ENCODE results near the gene METTL25B. TPM values are rescaled to one million over a fixed set of nuclear protein-coding genes. Genes with fewer than 3 reads are reported as not detected.
A peak's percentile ranks its signal among the peaks of the same experiment; 100 is the strongest.

The METTL25B gene
- total and polyA plus RNA-seq, 4 donors, result 24.4 to 42.6 (median 31.6) TPM

- peaks cover 0 to 2% (median 0%) of the 10 kb centered on the region in 4 donors for H3K36me3 ChIP-seq (ENCODE audit: control insufficient read depth in 4 of 4, insufficient read depth in 4 of 4, low read length in 4 of 4)
- no peak for ATAC-seq (ENCODE audit: insufficient read depth, low FRiP score)
- no peak overlapping the region for H3K9ac ChIP-seq (ENCODE audit: insufficient read depth in 1 of 2, low read length in 2 of 2)
- TF ChIP-seq CTCF (IDR thresholded peaks at IDR 0.05; ENCODE audit: control extremely low read depth, extremely low read depth), result no peak
- peaks cover 0 to 51% (median 17%) of the 10 kb centered on the region in 5 donors for H3K4me1 ChIP-seq (ENCODE audit: control insufficient read depth in 5 of 5, insufficient read depth in 5 of 5, low read length in 5 of 5)
- DNase-seq, result no peak
- peaks cover 0 to 4% (median 0%) of the 10 kb centered on the region in 3 donors for H3K27me3 ChIP-seq (ENCODE audit: control insufficient read depth in 3 of 3, insufficient read depth in 3 of 3, low read length in 2 of 3)
- WGBS, 2 donors, result 71 to 82% methylated on average over 4 of the region's 4 CpGs
- no peak overlapping the region for H3K4me3 ChIP-seq
- no peak overlapping the region for H3K27ac ChIP-seq (ENCODE audit: low read depth in 1 of 2, low read length in 1 of 2)
- no peaks in the 10 kb centered on the region for H3K9me3 ChIP-seq (ENCODE audit: control insufficient read depth in 4 of 4, insufficient read depth in 3 of 4, low read length in 3 of 4)
Observed at GRCh38 chr1:156703336-156703735, 24.9 kb upstream of the METTL25B start.

GRCh38 chr1:156703741-156704140, 24.5 kb upstream of the METTL25B start:
- DNase-seq (peak in 1 of 3 donors; percentile 29), ATAC-seq (ENCODE audit: insufficient read depth, low FRiP score) (no peak)
- Histone ChIP-seq H3K9me3 (ENCODE audit: control insufficient read depth in 4 of 4, insufficient read depth in 3 of 4, low read length in 3 of 4) (no peaks in the 10 kb centered on the region), H3K36me3 (ENCODE audit: control insufficient read depth in 4 of 4, insufficient read depth in 4 of 4, low read length in 4 of 4) (no peaks in the 10 kb centered on the region), H3K4me3 (no peak overlapping the region), H3K4me1 (ENCODE audit: control insufficient read depth in 5 of 5, insufficient read depth in 5 of 5, low read length in 5 of 5) (peaks cover 0 to 54% (median 17%) of the 10 kb centered on the region in 5 donors), H3K27me3 (ENCODE audit: control insufficient read depth in 3 of 3, insufficient read depth in 3 of 3, low read length in 2 of 3) (peaks cover 0 to 4% (median 0%) of the 10 kb centered on the region in 3 donors), H3K27ac (ENCODE audit: low read depth in 1 of 2, low read length in 1 of 2) (no peak overlapping the region), H3K9ac (ENCODE audit: insufficient read depth in 1 of 2, low read length in 2 of 2) (no peak overlapping the region)
- no peak for TF ChIP-seq CTCF (IDR thresholded peaks at IDR 0.05; ENCODE audit: control extremely low read depth, extremely low read depth)
- 54 to 55% methylated on average over 4 of the region's 4 CpGs for WGBS, 2 donors

- no peaks in the 10 kb centered on the region for H3K36me3 ChIP-seq (ENCODE audit: control insufficient read depth in 4 of 4, insufficient read depth in 4 of 4, low read length in 4 of 4)
- DNase-seq (no peak), ATAC-seq (ENCODE audit: insufficient read depth, low FRiP score) (no peak)
- no peak for TF ChIP-seq CTCF (IDR thresholded peaks at IDR 0.05; ENCODE audit: control extremely low read depth, extremely low read depth)
- H3K27me3 ChIP-seq (ENCODE audit: control insufficient read depth in 3 of 3, insufficient read depth in 3 of 3, low read length in 2 of 3), result peaks cover 0 to 4% (median 0%) of the 10 kb centered on the region in 3 donors
- H3K9ac ChIP-seq (ENCODE audit: insufficient read depth in 1 of 2, low read length in 2 of 2), result no peak overlapping the region
- no peaks in the 10 kb centered on the region for H3K9me3 ChIP-seq (ENCODE audit: control insufficient read depth in 4 of 4, insufficient read depth in 3 of 4, low read length in 3 of 4)
- no peak overlapping the region for H3K27ac ChIP-seq (ENCODE audit: low read depth in 1 of 2, low read length in 1 of 2)
- no peak overlapping the region for H3K4me3 ChIP-seq
- WGBS, 2 donors, result 51 to 52% methylated on average over 10 of the region's 10 CpGs
- peaks cover 0 to 59% (median 17%) of the 10 kb centered on the region in 5 donors for H3K4me1 ChIP-seq (ENCODE audit: control insufficient read depth in 5 of 5, insufficient read depth in 5 of 5, low read length in 5 of 5)
Observed at GRCh38 chr1:156704166-156704711, 24.0 kb upstream of the METTL25B start.

GRCh38 chr1:156704930-156705320, 23.3 kb upstream of the METTL25B start:
- TF ChIP-seq CTCF (IDR thresholded peaks at IDR 0.05; ENCODE audit: control extremely low read depth, extremely low read depth), result no peak
- H3K4me1 ChIP-seq (ENCODE audit: control insufficient read depth in 5 of 5, insufficient read depth in 5 of 5, low read length in 5 of 5), result peaks cover 0 to 66% (median 17%) of the 10 kb centered on the region in 5 donors
- WGBS, 2 donors, result 2% methylated on average over 29 of the region's 29 CpGs
- ATAC-seq (ENCODE audit: insufficient read depth, low FRiP score) (no peak), DNase-seq (peak in 2 of 3 donors; percentile 46)
- peaks cover 0 to 4% (median 0%) of the 10 kb centered on the region in 3 donors for H3K27me3 ChIP-seq (ENCODE audit: control insufficient read depth in 3 of 3, insufficient read depth in 3 of 3, low read length in 2 of 3)
- H3K27ac ChIP-seq (ENCODE audit: low read depth in 1 of 2, low read length in 1 of 2), result no peak overlapping the region
- H3K9ac ChIP-seq (ENCODE audit: insufficient read depth in 1 of 2, low read length in 2 of 2), result peak overlapping the region in 1 of 2 donors; percentile 11
- no peak overlapping the region for H3K4me3 ChIP-seq
- H3K36me3 ChIP-seq (ENCODE audit: control insufficient read depth in 4 of 4, insufficient read depth in 4 of 4, low read length in 4 of 4), result no peaks in the 10 kb centered on the region
- no peaks in the 10 kb centered on the region for H3K9me3 ChIP-seq (ENCODE audit: control insufficient read depth in 4 of 4, insufficient read depth in 3 of 4, low read length in 3 of 4)

Data from lung (tissue), 12 donors.